HG03565 (cell line): ENCODE measurements around the gene RYR3.
"Not testable (repeated sequence)": the region's sequence is repeated elsewhere in the genome, so short reads cannot be mapped to it uniquely, and the experiment has no call there.

ENCODE experiments used
- ATAC-seq: cut with Tn5 transposase; IDR thresholded peaks from one replicate; pipeline ENCODE4 v1.9.1; 2021; ENCODE audit warnings: mild to moderate bottlenecking, moderate library complexity; ENCODE audit not compliant: unreplicated experiment

Gene RYR3

GRCh38 chr15:33810073-33810595 lies 499.4 kb downstream of the RYR3 start:
- ATAC-seq: no peak

- no peak for ATAC-seq
Measured at GRCh38 chr15:33810806-33811205, 500.0 kb downstream of the RYR3 start.

- no peak for ATAC-seq
Measured at GRCh38 chr15:33813891-33814290, 503.1 kb downstream of the RYR3 start.

DNA sequence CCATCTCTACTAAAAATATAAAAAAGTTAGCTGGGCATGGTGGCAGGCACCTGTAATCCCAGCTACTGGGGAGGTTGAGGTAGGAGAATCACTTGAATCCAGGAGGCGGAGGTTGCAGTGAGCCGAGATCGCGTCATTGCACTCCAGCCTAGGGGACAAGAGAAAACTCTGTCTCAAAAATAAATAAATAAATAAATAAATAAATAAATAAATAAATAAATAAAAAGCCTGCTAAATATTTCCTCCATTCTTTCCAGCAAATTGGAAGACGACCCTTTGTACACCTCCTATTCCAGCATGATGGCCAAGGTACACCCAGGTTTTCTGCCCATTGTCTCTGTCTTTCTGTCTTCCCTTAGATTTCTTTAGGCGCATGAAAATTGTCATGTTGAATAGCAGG lies 508.7 kb downstream of the RYR3 start:
- not testable (repeated sequence) for ATAC-seq

- ATAC-seq: no peak
Measured at GRCh38 chr15:33822479-33822878, 511.7 kb downstream of the RYR3 start.

DNA sequence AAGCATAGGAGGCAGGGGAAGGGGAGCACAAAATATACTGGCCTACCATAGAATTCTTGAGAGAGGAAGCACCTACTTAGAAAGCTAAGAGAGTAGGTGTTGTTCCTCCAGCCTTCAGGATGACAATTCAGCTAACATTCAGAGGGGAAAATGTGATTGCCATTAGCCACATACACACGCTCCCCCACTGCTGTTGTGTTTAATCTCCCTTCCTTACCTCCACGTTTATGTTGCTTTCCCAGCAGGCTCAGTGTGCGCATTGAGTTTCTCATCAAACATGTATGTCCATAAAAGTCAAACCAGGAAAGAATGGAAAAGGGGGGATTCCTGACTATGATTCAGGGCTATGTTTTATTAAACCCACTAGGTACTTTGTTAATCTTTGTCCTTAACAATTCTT lies 512.4 kb downstream of the RYR3 start:
- ATAC-seq: no peak

DNA sequence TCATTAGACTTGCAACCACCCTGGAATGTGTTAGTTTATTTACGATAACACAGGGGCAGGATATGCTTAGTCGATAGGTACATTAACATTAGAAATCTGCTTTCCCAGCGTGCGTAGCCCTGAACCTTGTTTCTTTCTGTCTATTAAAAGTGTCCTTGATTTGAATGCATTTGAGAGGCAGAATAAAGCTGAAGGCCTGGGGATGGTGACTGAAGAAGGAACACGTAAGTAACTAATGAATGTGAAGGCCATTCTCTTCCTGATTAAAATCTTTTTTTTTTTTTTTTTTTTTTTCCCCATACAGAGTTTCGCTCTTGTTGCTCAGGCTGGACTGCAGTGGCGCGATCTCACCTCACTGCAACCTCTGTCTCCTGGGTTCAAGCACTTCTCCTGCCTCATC lies 514.7 kb downstream of the RYR3 start:
- ATAC-seq: no peak

GRCh38 chr15:33826201-33826600 lies 515.4 kb downstream of the RYR3 start:
- ATAC-seq: no peak

DNA sequence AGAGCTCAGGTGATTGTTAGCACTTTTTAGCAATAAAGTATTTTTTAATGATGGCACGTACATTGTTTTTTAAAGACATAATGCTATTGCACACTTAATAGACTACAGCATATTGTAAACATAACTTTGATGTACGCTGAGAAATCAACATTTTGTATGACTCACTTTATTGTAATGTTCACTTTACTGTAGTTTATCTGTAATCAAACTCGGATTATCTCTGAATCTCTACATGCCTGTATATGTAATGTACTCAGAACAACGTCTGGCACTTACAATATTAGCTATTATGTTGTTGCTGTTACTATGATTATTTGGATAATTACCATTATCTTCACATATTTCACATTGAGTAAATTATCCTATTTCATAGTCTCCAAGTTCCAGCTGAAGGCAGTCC lies 519.6 kb downstream of the RYR3 start:
- no peak for ATAC-seq

DNA sequence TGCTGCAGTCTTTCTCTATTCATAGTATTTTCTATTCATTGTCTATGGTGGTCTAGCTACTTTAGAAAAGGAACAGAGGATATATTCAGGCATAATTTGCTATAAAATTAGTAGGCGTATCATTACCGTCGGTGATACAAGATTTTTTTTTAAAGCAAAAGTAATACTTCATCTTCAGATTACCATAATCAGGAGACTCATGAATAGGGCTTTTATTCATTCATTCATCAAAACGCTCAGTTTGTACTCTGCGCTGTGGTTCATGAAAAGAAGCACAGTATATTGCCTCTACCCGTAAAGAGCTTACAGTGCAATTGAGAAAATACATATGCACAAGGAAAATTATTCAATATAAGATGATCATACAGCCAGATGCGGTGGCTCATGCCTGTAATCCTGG lies 520.9 kb downstream of the RYR3 start:
- ATAC-seq: no peak

GRCh38 chr15:33834892-33835743 lies 524.4 kb downstream of the RYR3 start:
- no peak for ATAC-seq

- ATAC-seq: no peak
Measured at GRCh38 chr15:33837294-33837693, 526.5 kb downstream of the RYR3 start.

DNA sequence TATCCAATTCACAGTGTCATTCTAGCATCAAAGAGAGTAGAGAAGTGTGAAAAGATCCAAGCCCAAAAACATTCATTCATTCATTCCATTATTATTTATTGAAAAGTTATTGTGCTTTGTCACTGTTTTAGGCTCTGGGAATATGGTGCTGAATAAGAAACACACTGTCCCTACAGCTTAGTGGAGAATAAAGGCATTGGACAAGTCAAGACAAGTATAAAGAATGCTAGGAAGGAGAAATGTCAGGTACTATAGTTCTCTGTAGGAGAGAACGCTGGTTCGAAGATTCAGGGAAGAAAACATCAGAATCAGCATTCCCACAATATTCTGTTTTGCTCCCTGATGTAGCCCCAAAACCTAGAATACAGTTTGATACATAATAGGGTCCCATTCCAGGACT lies 528.8 kb downstream of the RYR3 start:
- no peak for ATAC-seq

DNA sequence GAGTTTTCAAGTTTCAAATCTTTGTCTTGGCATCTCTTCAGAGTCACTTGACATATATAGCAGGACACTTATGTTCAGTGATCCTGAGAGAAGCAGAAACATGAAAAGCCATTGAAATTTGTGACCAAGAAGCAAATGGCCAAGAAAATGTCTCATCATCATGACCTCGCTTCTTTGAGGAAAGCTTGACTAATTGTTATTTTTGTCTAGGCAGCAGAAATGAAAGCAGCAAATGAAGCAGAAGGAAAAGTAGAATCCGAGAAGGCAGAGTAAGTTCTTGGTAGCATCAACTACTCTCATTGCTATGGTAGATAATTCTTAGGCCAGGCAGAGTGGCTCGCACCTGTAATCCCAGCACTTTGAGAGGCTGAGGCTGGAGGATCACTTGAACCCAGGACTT lies 529.8 kb downstream of the RYR3 start:
- no peak for ATAC-seq

DNA sequence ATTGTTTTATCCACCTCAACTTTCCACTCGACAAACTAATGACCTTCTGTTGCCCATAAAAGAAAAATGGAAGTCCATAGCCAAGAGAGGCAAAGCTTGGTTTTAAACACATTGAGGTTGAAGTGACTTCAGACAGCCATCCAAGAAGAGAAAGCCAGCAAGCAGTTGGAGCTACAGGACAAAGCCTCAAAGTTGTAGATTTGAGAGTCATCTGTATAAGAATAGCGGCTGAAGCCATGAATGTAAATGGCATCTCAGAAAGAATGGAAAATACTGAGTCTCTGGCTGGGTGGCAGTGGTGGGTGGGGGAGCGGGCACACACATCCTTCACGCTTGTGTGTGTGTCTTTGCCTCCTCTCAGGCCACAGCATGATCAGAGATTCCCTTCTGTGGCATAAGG lies 533.4 kb downstream of the RYR3 start:
- ATAC-seq: no peak

DNA sequence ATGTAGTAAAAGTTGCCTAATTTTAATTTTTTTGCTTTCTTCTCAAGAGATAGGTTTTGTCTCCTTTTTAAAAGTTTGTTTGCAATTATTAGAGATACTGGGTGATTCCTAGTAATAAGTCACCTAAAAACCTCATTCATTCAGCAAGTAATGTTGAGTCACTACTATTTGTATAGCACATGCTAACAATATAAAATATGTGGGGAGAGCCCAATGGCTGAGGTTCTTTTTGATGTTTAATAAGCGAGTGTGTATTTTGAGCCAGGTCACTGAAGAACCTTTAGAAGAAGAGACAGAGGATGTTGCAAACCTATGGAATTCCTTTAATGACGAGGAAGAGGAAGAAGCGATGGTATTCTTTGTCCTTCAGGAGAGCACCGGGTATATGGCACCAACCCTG lies 533.8 kb downstream of the RYR3 start:
- ATAC-seq: no peak

GRCh38 chr15:33846142-33846541 lies 535.4 kb downstream of the RYR3 start:
- ATAC-seq: no peak

GRCh38 chr15:33846862-33847261 lies 536.1 kb downstream of the RYR3 start:
- no peak for ATAC-seq

GRCh38 chr15:33848011-33848410 lies 537.2 kb downstream of the RYR3 start:
- ATAC-seq: no peak

- no peak for ATAC-seq
Measured at GRCh38 chr15:33851079-33851478, 540.3 kb downstream of the RYR3 start.

DNA sequence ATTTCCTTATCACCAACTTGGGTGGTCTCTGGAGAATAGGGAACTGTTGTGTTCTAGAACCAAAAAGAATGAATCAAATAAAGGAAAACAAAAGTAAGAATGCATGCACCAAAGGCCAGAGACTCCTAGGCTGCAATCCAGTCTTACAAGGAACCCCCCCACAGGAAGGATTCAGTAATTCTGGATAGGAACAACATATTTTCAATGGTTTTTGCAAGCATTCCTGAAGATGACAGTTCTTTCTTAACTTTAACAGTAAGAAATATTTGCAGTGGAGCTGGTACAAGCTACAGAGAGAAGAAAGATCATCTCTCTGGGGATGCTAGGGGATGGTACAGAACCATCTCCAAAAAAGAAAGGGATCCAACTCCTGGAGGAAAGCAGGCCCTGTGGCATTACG lies 541.3 kb downstream of the RYR3 start:
- no peak for ATAC-seq

- no peak for ATAC-seq
Measured at GRCh38 chr15:33852570-33852969, 541.8 kb downstream of the RYR3 start.

GRCh38 chr15:33857726-33858125 lies 547.0 kb downstream of the RYR3 start:
- ATAC-seq: no peak
